ENCODE measurements around the gene HAPLN2.

HAPLN2 gene

GRCh38 chr1:156670791-156671190 lies 51.6 kb downstream of the HAPLN2 start:
- Histone ChIP-seq H3K27ac (ENCODE audit: poor library complexity, severe bottlenecking) (no peak overlapping the region), H3K4me1 (ENCODE audit: insufficient read depth, poor library complexity, severe bottlenecking) (no peaks in the 10 kb centered on the region), H3K27me3 (ENCODE audit: insufficient read depth, poor library complexity, severe bottlenecking) (no peaks in the 10 kb centered on the region), H3K9me3 (ENCODE audit: severe bottlenecking) (no peaks in the 10 kb centered on the region), H3K4me3 (ENCODE audit: severe bottlenecking) (no peak overlapping the region), H3K36me3 (ENCODE audit: low read depth) (no peaks in the 10 kb centered on the region)
- DNase-seq (ENCODE audit: low spot score) (no peak), ATAC-seq (ENCODE audit: low read depth) (no peak)
- no peak for TF ChIP-seq CTCF (IDR thresholded peaks at IDR 0.05; ENCODE audit: poor library complexity, severe bottlenecking)

- Histone ChIP-seq H3K27ac (ENCODE audit: poor library complexity, severe bottlenecking) (no peak overlapping the region), H3K36me3 (ENCODE audit: low read depth) (no peaks in the 10 kb centered on the region), H3K4me3 (ENCODE audit: severe bottlenecking) (no peak overlapping the region), H3K27me3 (ENCODE audit: insufficient read depth, poor library complexity, severe bottlenecking) (peaks cover 7% of the 10 kb centered on the region), H3K4me1 (ENCODE audit: insufficient read depth, poor library complexity, severe bottlenecking) (no peaks in the 10 kb centered on the region), H3K9me3 (ENCODE audit: severe bottlenecking) (no peaks in the 10 kb centered on the region)
- DNase-seq (ENCODE audit: low spot score) (no peak), ATAC-seq (ENCODE audit: low read depth) (no peak)
- no peak for TF ChIP-seq CTCF (IDR thresholded peaks at IDR 0.05; ENCODE audit: poor library complexity, severe bottlenecking)
Observed at GRCh38 chr1:156671804-156672203, 52.6 kb downstream of the HAPLN2 start.

GRCh38 chr1:156673387-156674121 lies 54.3 kb downstream of the HAPLN2 start:
- Histone ChIP-seq H3K4me3 (ENCODE audit: severe bottlenecking) (no peak overlapping the region), H3K4me1 (ENCODE audit: insufficient read depth, poor library complexity, severe bottlenecking) (peaks cover 6% of the 10 kb centered on the region), H3K36me3 (ENCODE audit: low read depth) (no peaks in the 10 kb centered on the region), H3K9me3 (ENCODE audit: severe bottlenecking) (no peaks in the 10 kb centered on the region), H3K27me3 (ENCODE audit: insufficient read depth, poor library complexity, severe bottlenecking) (peaks cover 20% of the 10 kb centered on the region), H3K27ac (ENCODE audit: poor library complexity, severe bottlenecking) (no peak overlapping the region)
- ATAC-seq (ENCODE audit: low read depth), result no peak
- no peak for TF ChIP-seq CTCF (IDR thresholded peaks at IDR 0.05; ENCODE audit: poor library complexity, severe bottlenecking)
- no peak for DNase-seq (ENCODE audit: low spot score)
